ENCODE results near the gene NTN1. TPM values are rescaled to one million over a fixed set of nuclear protein-coding genes. Genes with fewer than 3 reads are reported as not detected.
"Not testable (repeated sequence)": the region's sequence is repeated elsewhere in the genome, so short reads cannot be mapped to it uniquely, and the experiment has no call there.

NTN1 gene
- total RNA-seq, 2 experiments from 2014 or later: not detected

DNA sequence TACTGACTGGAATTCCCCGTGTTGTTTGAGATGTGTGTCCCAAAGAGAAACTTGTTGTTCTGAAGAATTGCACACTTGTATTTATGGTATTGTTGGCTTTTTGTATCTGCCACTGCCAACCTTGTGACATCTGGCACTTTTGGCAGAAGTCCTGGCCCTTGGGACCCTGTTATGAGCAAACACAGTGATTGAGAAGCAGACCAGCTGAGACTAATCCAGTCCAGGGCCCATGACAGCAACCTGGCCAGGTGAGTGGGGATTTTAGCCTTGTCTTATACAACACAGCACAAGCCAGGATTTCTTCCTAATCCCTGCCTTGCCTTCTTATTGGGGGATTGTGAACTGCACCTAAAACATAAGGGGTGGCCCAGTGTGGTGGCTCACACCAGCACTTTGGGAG lies 80.0 kb downstream of the NTN1 start:
- POLR2A ChIA-PET: no interaction called here
- TF ChIP-seq, protein P1, sequence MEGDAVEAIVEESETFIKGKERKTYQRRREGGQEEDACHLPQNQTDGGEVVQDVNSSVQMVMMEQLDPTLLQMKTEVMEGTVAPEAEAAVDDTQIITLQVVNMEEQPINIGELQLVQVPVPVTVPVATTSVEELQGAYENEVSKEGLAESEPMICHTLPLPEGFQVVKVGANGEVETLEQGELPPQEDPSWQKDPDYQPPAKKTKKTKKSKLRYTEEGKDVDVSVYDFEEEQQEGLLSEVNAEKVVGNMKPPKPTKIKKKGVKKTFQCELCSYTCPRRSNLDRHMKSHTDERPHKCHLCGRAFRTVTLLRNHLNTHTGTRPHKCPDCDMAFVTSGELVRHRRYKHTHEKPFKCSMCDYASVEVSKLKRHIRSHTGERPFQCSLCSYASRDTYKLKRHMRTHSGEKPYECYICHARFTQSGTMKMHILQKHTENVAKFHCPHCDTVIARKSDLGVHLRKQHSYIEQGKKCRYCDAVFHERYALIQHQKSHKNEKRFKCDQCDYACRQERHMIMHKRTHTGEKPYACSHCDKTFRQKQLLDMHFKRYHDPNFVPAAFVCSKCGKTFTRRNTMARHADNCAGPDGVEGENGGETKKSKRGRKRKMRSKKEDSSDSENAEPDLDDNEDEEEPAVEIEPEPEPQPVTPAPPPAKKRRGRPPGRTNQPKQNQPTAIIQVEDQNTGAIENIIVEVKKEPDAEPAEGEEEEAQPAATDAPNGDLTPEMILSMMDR (conservative IDR thresholded peaks at IDR 0.05; ENCODE audit: low read length): no peak
- TF ChIP-seq EZH2phosphoT487 (IDR thresholded peaks at IDR 0.05; ENCODE audit: borderline replicate concordance, low read depth, low read length): no peak
- no peak for DNase-seq (ENCODE audit: low spot score)
- no peaks in the 10 kb centered on the region for H3K9me2 ChIP-seq (ENCODE audit: insufficient read depth, low read length)
- intact Hi-C loops (cut with micrococcal nuclease; ENCODE audit: unreplicated experiment): no loop called here
- H2AFZ ChIP-seq (ENCODE audit: low read length): no peak overlapping the region
- no peak overlapping the region for H3K4me3 ChIP-seq (ENCODE audit: low read depth, low read length, poor library complexity, severe bottlenecking)
- H3K4me2 ChIP-seq (ENCODE audit: low read length): no peak overlapping the region
- no peaks in the 10 kb centered on the region for H3K36me3 ChIP-seq (ENCODE audit: insufficient read depth, low read length)
- no peak overlapping the region for H3K27ac ChIP-seq (ENCODE audit: low read depth, low read length, poor library complexity, severe bottlenecking)
- no TSS peak for BruUV-seq (replicated peaks)
- H3K9me3 ChIP-seq (ENCODE audit: low read length): no peaks in the 10 kb centered on the region
- H3K79me2 ChIP-seq (ENCODE audit: insufficient read depth, low read depth, low read length): no peaks in the 10 kb centered on the region
- H4K20me1 ChIP-seq (ENCODE audit: insufficient read depth, low read length): no peaks in the 10 kb centered on the region
- CTCF ChIA-PET (ENCODE audit: unreplicated experiment): no interaction called here
- H3K4me1 ChIP-seq (ENCODE audit: insufficient read depth, low read length, poor library complexity, severe bottlenecking): no peaks in the 10 kb centered on the region

DNA sequence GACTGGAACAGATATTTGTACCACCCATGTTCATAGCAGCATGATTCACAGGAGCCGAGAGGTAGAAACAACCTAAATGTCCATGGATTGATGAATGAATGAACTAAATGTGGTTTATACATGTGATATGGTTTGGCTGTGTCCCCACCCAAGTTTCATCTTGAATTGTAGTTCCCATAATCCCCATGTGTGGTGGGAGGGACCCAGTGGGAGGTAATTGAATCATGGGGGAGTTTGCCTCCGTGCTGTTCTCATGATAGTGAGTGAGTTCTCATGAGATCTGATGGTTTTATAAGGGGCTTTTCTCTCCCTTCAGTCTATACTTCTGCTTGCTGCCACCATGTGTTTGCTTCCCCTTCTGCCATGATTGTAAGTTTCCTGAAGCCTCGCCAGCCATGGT lies 81.9 kb downstream of the NTN1 start:
- H3K9me2 ChIP-seq (ENCODE audit: insufficient read depth, low read length); H3K36me3 ChIP-seq (ENCODE audit: insufficient read depth, low read length); CTCF ChIA-PET (ENCODE audit: unreplicated experiment); POLR2A ChIA-PET; H2AFZ ChIP-seq (ENCODE audit: low read length); H3K4me2 ChIP-seq (ENCODE audit: low read length); H4K20me1 ChIP-seq (ENCODE audit: insufficient read depth, low read length); H3K27ac ChIP-seq (ENCODE audit: low read depth, low read length, poor library complexity, severe bottlenecking); H3K9me3 ChIP-seq (ENCODE audit: low read length); BruUV-seq (replicated peaks); DNase-seq (ENCODE audit: low spot score); intact Hi-C loops (cut with micrococcal nuclease; ENCODE audit: unreplicated experiment); H3K4me3 ChIP-seq (ENCODE audit: low read depth, low read length, poor library complexity, severe bottlenecking); H3K79me2 ChIP-seq (ENCODE audit: insufficient read depth, low read depth, low read length); H3K4me1 ChIP-seq (ENCODE audit: insufficient read depth, low read length, poor library complexity, severe bottlenecking): not testable (repeated sequence)

DNA sequence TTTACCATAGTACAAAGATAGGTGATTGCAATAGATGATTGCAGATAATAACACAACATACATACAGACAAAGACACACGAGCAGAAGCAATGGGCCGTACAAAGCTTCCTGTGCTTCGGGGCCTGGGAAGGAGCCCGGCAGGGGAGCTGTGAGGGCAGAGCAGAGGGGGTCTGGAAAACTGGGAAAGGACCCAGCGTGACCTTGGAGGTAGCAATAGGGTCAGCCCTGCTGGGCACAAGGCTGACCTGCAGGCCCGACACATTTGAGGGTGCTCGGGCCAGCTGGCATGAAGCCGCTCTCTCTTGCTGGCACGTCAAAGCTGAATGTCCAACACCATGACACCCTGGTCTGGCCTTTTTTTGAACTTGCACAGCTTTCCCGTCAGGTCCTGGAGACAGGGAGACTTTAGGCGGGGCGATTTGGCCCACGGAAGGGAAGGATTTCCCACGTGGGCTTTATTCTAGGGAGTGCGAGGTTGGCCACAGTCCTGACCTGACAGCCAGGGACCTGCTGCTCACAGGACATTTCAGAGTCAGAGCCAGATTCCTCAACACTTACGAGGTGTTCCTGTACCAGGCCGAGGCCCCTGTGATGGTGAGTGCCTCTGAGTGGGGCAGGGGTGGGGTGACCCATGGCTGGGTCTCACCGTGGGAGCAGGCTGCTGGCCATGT lies 83.2 kb downstream of the NTN1 start:
- Histone ChIP-seq H4K20me1 (ENCODE audit: insufficient read depth, low read length) (no peaks in the 10 kb centered on the region), H3K36me3 (ENCODE audit: insufficient read depth, low read length) (no peaks in the 10 kb centered on the region), H3K9me2 (ENCODE audit: insufficient read depth, low read length) (no peaks in the 10 kb centered on the region), H3K4me3 (ENCODE audit: low read depth, low read length, poor library complexity, severe bottlenecking) (no peak overlapping the region), H3K4me1 (ENCODE audit: insufficient read depth, low read length, poor library complexity, severe bottlenecking) (no peaks in the 10 kb centered on the region), H2AFZ (ENCODE audit: low read length) (no peak overlapping the region), H3K4me2 (ENCODE audit: low read length) (no peak overlapping the region), H3K79me2 (ENCODE audit: insufficient read depth, low read depth, low read length) (no peaks in the 10 kb centered on the region), H3K27ac (ENCODE audit: low read depth, low read length, poor library complexity, severe bottlenecking) (no peak overlapping the region), H3K9me3 (ENCODE audit: low read length) (no peaks in the 10 kb centered on the region)
- ChIA-PET CTCF (ENCODE audit: unreplicated experiment) (no interaction called here), POLR2A (no interaction called here)
- TF ChIP-seq EZH2phosphoT487 (IDR thresholded peaks at IDR 0.05; ENCODE audit: borderline replicate concordance, low read depth, low read length): no peak
- TF ChIP-seq, protein P1 (conservative IDR thresholded peaks at IDR 0.05; ENCODE audit: low read length): no peak
- intact Hi-C loops (cut with micrococcal nuclease; ENCODE audit: unreplicated experiment): no loop called here
- no TSS peak for BruUV-seq (replicated peaks)
- DNase-seq (ENCODE audit: low spot score): no peak

Data from OCI-LY7 (cell line).